ENCODE data around the gene RNASE1.
"Not testable (repeated sequence)": the region's sequence is repeated elsewhere in the genome, so short reads cannot be mapped to it uniquely, and the experiment has no call there.

The RNASE1 gene

DNA sequence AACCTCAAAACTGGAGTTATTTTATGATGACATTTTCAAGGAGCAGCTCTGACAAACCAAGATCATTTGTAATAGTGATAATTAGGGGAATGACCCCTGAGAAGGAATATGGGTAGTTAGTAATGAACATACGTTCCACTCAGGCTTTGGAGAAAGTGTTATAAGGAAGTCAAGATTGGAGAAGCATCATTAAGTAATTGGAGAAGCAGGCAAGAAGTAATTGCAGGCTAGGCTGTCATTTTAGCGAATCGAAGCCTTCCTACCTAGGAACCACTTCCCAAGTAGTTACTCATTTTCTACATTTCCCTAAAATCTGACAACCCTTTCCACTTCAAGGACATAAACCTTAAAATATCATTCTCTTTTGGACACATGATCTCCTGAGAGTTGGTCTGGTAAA, 33.2 kb downstream of the RNASE1 start:
- no peak for DNase-seq

DNA sequence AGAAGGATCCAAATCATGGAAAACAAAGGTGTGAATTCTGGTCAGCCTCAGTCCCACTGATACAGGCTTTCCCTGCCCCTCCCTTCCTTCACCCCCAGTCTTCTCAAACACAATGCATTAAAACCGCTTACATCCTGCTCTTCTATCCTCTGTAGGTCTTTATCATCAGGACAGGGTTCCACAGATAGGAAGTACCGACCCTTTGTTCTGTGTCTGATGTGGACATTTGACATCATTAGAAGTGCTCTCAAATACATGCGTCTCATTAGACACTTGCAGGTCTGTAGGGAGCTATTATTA, 34.1 kb downstream of the RNASE1 start:
- DNase-seq, result no peak

DNA sequence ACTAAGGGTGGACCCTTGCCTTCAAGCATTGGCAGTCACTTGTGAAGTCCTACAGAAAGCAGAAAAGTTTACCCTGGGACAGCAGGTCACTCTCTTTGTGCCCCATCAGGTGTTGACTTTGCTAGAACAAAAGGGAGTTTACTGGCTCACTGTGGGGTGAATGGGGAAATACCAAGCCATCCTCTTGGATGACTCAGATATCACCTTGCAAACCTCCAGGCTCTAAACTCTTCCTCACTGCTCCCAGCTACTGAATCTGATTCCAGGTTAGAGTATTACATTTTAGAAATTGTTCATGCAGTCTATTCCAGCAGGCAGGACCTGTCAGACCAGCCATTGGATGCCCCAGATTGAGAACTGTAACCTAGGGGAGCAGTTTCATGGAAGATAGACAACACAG, 41.7 kb downstream of the RNASE1 start:
- DNase-seq, result no peak

DNA sequence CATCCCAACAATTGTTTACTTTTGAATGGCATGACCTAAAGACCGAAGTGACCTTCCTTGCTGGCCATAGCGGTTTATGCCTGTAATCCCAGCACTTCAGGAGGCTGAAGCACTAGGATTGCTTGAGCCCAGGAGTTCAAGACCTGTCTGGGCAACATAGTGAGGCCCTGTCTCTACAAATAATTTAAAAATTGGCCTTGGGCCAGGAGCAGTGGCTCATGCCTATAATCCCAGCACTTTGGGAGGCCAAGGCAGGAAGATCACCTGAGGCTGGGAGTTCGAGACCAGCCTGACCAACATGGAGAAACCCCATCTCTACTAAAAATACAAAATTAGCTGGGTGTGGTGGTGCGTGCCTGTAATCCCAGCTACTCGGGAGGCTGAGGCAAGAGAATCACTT, 43.2 kb downstream of the RNASE1 start:
- DNase-seq, result not testable (repeated sequence)

DNA sequence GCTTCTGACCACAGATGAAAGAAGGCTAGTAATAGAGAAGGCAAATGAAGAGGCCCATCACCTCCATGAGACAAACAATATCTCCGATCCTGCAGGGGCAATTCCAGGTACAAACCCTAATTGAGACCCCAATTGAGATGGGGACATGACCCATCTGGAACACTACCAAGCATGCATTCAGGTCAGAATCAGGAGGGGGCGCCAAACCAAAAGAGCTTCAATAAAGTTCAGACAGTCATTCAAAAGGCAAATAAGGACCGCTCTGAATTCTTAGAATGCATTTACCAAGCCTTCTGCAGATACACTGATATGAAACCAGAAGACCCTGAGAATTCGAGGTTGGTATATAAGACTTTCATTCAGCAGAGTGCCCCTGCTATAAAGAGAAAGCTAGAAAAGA, 44.7 kb downstream of the RNASE1 start:
- peak in 1 of 2 donors; percentile 34 for DNase-seq

DNA sequence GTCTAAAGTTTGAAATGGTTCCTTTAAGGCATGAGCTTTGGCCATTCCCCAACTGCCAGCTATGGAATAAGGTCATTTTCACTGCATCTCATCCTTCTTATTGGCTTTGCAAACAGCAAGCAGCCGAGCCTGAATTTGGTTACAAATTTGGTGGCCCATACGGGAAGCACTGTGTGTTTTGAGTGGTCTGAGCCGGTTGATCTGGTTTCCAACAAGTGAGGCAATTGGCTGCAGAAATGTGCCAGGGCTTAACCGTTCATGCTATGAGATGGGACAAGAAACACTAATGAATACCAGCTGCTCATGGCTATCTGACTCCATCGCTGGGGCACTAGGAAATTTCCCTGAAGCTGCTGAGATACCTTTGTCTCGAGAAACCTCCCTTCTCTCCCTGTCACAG, 47.6 kb downstream of the RNASE1 start:
- DNase-seq, result no peak

DNA sequence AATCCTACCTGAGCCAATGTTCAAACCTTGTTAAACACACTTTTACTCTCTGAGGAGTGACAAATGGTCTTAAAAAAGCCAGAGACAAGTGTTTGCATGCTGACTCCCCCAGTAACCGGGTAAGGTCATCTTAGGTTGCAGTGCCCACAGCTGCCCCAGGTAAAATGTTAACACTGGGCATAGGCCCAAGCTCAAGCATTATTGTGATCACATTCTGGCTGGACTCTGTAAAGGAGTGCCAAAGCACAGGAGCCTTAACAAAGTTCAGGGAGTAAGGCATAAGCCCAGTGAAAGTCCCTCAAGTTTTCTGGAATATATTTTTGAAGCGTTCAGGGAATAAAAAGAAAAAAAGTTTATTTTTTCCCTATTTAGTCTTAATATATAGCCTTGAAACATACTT, 48.3 kb downstream of the RNASE1 start:
- DNase-seq, result no peak

DNA sequence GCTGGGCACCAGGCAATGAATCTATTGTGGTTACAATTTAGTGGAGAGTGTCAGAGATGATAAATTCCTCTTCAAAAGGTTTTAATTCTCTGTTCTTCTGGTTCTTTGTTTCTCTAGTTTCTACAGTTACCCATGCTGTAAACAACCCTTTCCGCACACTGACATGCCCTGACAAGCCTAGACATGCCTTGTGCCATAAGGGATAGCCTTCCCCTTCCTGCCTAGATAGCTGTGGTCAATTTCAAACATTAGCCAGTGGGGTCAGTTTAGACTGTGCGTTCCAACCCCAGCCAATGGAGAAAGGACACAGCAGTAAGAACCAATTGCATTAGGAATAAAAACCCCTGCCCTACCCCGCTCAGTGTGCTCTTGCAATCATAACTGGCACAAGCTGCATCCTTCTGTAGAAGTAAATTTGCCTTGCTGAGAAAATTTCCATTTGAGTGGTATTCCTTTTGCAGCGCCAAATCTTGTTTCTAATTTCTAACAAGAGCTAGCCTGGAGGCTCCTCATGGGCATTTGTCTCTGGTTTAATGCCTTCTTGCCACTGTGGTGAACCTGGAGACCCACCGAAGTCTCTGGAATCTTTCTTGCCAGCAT, 50.6 kb downstream of the RNASE1 start:
- no peak for DNase-seq
